Omental fat pad (tissue), 4 donors: ENCODE results near the gene TBC1D12. TPM values are rescaled to one million over a fixed set of nuclear protein-coding genes. Genes with fewer than 3 reads are reported as not detected.
A peak's percentile ranks its signal among the peaks of the same experiment; 100 is the strongest.
"Not testable (repeated sequence)": the region's sequence is repeated elsewhere in the genome, so short reads cannot be mapped to it uniquely, and the experiment has no call there.

Experiments
- ATAC-seq: fragments of 150-250 bp; one replicate; pipeline ENCODE4 v1.9.1; 2016; ENCODE audit warnings: mild to moderate bottlenecking, moderate library complexity; ENCODE audit not compliant: low FRiP score
- DNase-seq: peaks from one replicate; pipeline ENCODE4 v3.0.0-alpha.2; 2019; ENCODE audit warnings: low spot score
- total RNA-seq, 4 donors: library from RNA; depleted of rRNA; stranded (reverse); fragments of >200 nt; gene quantifications; one replicate each; pipeline ENCODE4 v1.1.0, GENCODE V29; 2016
- TF ChIP-seq, protein P1 (sequence below), 3 donors: fragments of 450-650 bp; IDR thresholded peaks; one replicate each; pipeline ENCODE4 v1.5.1; 2016 to 2017; ENCODE audit warnings: antibody characterized with exemption in 3 of 3, mild to moderate bottlenecking in 3 of 3, moderate library complexity in 2 of 3

The TBC1D12 gene
- total RNA-seq, 4 donors from 2014 or later = 15.5 to 29.5 (median 16.3) TPM

DNA sequence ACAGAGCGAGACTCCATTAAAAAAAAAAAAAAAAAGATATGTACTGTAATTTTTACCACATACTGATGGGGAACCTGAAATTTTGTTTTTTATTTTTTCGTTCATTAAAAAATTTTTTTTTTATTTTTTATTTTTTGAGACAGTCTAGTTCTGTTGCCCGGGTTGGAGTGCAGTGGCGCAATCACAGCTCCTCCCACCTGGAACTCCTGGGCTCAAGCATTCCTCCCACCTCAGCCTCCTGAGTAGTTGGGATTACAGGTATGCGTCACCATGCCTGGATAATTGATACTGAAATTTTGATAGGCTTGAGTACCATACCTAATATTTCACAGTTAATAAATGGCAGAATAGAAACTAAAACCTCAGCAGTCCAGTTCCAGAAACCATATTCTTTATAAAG lies 122.4 kb downstream of the TBC1D12 start:
- ATAC-seq (no peak), DNase-seq (no peak)
- TF ChIP-seq, protein P1, sequence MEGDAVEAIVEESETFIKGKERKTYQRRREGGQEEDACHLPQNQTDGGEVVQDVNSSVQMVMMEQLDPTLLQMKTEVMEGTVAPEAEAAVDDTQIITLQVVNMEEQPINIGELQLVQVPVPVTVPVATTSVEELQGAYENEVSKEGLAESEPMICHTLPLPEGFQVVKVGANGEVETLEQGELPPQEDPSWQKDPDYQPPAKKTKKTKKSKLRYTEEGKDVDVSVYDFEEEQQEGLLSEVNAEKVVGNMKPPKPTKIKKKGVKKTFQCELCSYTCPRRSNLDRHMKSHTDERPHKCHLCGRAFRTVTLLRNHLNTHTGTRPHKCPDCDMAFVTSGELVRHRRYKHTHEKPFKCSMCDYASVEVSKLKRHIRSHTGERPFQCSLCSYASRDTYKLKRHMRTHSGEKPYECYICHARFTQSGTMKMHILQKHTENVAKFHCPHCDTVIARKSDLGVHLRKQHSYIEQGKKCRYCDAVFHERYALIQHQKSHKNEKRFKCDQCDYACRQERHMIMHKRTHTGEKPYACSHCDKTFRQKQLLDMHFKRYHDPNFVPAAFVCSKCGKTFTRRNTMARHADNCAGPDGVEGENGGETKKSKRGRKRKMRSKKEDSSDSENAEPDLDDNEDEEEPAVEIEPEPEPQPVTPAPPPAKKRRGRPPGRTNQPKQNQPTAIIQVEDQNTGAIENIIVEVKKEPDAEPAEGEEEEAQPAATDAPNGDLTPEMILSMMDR (IDR thresholded peaks at IDR 0.05) = no peak

DNA sequence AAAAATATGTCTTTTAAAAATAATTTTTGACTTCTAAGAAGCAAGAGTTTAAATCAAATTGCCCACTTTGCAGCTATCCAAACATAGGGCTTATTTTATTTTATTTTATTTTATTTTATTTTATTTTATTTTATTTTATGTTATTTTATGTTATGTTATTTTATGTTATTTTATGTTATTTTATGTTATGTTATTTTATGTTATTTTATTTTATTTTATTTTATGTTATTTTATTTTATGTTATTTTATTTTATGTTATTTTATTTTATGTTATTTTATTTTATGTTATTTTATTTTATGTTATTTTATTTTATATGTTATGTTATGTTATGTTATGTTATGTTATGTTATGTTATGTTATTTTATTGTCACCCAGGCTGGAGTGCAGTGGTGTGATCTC lies 129.2 kb downstream of the TBC1D12 start:
- DNase-seq, ATAC-seq: not testable (repeated sequence)

DNA sequence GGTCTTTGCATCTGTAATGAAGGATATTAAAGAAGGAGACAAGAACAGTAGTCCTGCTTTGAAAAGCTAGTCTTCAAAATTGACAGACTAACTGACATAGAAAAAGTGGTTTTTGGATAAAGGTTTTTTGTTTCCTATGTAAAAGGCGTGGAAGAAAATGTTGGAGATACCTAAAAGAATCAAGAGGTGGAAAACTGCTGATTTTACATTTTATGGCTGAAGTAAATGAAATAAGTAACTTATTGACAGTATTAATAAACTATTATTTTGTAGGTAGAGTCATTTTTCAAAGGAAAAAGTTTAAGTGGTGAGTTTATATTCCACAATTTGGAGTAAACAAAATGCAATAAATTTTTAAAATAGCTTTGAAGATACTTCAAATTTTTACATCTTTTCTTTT lies 130.7 kb downstream of the TBC1D12 start:
- DNase-seq (no peak), ATAC-seq (no peak)
- TF ChIP-seq, protein P1 (IDR thresholded peaks at IDR 0.05) = no peak

DNA sequence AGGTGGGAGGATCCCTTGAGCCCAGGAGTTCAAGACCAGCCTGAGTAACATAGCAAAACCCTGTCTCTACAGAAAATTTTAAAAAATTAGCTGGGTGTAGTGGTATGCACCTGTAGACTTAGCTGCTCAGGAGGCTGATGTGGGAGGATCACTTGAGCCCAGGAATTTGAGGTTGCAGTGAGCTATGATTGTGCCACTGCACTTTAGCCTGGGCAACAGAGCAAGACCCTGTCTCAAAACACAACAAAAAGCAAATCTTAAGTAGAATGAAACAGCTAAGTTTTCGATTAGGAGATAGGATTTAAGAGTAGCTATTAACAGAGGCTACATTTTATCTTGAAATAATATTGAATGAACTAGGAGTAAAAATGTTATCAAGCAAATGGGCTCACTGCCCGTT lies 139.9 kb downstream of the TBC1D12 start:
- not testable (repeated sequence) for DNase-seq, ATAC-seq

DNA sequence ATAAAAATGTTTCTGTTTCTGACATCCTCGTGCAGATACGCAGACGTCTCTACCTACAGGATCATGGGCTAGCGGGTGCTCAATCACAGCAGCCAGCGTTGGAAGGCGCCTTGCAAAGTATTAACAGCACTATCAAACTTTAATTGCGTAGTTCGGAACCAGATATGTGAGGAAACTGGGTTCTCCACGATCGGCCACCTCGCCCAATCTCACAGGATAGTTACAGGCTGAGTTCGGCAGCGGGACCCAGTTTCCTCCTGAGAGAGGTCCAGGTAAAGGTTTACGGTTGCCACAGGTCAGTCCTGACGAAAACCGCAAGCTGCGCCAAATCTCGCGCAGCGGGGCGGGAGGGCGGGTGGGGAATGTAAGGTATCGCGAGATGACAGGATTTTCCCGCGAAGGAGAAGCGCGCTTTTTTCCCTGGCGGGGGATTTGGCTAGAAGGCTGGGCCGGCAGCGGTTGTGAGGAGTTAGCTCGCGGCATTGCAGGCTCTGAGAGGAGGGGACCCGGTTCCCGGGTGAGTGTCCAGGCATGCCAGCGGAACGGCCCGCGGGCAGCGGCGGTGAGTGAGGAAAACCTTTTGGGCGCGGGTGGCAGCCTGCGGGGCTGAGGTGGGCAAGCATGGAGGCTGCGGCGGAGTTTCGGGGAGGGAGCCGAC lies 143.2 kb downstream of the TBC1D12 start, which contains the start of gene HELLS:
Gene HELLS (plus strand): TSS at position 398 of the 658 bp plus-strand sequence. CDS start 134 bp downstream, at position 532.
- ATAC-seq (peak; percentile 85), DNase-seq (peak; percentile 43)
- TF ChIP-seq, protein P1 (IDR thresholded peaks at IDR 0.05) = no peak

DNA sequence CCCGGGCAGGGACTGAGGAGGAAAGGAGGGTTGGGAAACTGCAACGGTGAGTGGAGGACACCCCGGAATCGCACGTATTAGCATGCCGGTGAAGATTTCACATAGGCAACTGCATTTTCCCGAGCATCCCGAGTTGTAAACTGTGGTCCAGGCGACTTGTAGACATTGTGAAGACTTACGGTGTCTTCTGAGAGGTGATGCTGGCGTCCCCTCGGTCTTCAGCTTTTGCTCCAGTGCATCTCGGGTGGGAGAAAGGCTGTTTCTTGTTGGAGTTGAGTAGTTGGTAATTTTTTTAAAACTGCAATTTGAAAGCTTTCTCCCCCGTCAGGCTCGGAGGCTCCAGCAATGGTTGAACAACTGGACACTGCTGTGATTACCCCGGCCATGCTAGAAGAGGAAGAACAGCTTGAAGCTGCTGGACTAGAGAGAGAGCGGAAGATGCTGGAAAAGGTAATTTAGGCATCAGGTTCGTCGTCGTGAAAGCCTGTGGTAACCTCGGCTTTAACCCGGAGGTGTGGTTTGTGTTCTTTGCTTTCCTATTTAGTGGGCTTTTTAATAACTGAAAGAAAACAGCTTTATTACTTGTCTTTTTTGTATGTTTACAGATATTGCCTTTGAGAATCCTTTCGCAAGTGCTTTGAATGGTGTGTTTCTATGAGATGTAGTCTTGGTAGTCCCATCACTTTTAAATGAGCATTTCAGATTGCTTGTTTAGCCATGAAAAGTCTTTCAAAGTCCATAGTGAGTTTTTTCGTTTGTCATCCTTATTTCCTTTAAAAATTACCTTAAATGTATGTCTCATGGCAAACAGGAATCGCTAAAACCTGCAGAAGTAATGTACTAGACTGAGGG lies 143.9 kb downstream of the TBC1D12 start:
- no peak for DNase-seq
- peak; percentile 27 for ATAC-seq
- TF ChIP-seq, protein P1 (IDR thresholded peaks at IDR 0.05) = no peak

DNA sequence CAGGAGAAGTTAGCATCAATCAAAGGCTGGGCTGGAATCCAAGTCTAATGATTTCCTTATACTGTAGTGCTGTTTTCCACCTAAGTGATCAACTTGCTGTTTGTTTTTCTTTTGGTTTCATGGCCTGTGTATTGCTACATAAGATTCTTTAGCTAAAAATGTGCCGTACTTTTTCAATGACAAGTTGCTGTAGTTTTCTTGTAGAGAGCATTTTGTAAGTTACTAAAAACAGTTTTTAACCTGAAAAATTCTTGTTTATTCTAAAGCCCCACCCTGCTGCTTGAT lies 144.5 kb downstream of the TBC1D12 start:
- TF ChIP-seq, protein P1 (IDR thresholded peaks at IDR 0.05) = no peak
- ATAC-seq = no peak
- DNase-seq = no peak

DNA sequence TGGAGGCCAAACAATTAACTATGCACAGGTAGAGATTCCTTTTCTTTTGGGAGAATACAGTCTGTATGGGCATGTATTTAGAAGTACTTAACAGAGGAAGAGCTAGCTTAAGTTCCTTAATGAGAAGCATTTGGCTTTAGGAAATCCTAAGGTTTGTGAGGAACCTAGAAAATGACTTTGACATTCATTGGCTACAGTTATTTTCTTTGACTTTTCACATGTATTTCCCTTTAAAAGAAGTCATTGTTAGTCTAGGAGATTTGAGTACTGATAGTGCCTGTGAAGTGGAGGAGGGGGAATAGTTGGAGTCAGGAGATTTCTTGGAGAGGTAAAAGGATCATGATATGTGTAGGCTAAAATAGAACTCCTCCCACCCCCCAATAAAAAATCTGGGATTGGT lies 146.9 kb downstream of the TBC1D12 start:
- ATAC-seq = no peak
- TF ChIP-seq, protein P1 (IDR thresholded peaks at IDR 0.05) = no peak

DNA sequence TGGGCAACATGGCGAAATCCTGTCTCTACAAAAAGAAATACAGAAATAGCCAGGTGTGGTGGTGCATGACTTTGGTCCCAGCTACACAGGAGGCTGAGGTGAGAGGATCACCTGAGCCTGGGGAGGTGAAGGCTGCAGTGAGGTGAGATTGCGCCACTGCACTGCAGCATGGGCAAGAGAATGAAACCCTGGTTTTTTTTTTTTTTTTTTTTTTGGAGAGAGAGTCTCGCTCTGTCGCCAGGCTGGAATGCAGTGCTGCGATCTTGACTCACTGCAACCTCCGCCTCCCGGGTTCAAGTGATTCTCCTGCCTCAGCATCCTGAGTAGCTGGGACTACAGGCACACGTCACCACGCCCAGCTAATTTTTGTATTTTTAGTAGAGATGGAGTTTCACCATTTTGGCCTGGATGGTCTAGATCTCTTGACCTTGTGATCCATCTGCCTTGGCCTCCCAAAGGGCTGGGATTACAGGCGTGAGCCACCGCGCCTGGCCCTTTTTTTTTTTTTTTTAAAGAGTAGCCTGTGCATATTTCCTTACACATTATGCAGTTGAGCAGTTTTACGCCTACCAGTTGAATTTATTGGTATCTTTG lies 165.5 kb downstream of the TBC1D12 start:
- not testable (repeated sequence) for DNase-seq, ATAC-seq

More for the DNA sequence above, 146.9 kb downstream of the TBC1D12 start:
- no peak for DNase-seq
